GM19467 (cell line): ENCODE data around the gene SCYL2.
"Not testable (repeated sequence)": the region's sequence is repeated elsewhere in the genome, so short reads cannot be mapped to it uniquely, and the experiment has no call there.

Experiments used
- ATAC-seq: cut with Tn5 transposase; IDR thresholded peaks from one replicate; pipeline ENCODE4 v1.9.1; 2021; ENCODE audit warnings: mild to moderate bottlenecking, moderate library complexity; ENCODE audit not compliant: unreplicated experiment

The SCYL2 gene

GRCh38 chr12:100266835-100267602 is at the start of gene SCYL2, which contains the start of gene DEPDC4:
TSS of gene SCYL2 (plus strand) at chr12:100267177. CDS start at chr12:100282971, 15,794 bp downstream.
TSS of gene DEPDC4 (minus strand) at chr12:100267079. CDS start at chr12:100267076, 3 bp downstream.
- peak; percentile 92 for ATAC-seq

- no peak for ATAC-seq
Observed at GRCh38 chr12:100219328-100220109, 47.5 kb upstream of the SCYL2 start.

- ATAC-seq: no peak
Observed at GRCh38 chr12:100221523-100221922, 45.5 kb upstream of the SCYL2 start.

GRCh38 chr12:100222173-100222572 is 44.8 kb upstream of the SCYL2 start:
- not testable (repeated sequence) for ATAC-seq

- no peak for ATAC-seq
Observed at GRCh38 chr12:100225491-100225890, 41.5 kb upstream of the SCYL2 start.

- ATAC-seq: no peak
Observed at GRCh38 chr12:100229036-100229635, 37.8 kb upstream of the SCYL2 start.

- ATAC-seq: no peak
Observed at GRCh38 chr12:100229876-100230275, 37.1 kb upstream of the SCYL2 start.

GRCh38 chr12:100231873-100232272 is 35.1 kb upstream of the SCYL2 start:
- not testable (repeated sequence) for ATAC-seq

- no peak for ATAC-seq
Observed at GRCh38 chr12:100234166-100234565, 32.8 kb upstream of the SCYL2 start.

- no peak for ATAC-seq
Observed at GRCh38 chr12:100234591-100235304, 32.2 kb upstream of the SCYL2 start.

- ATAC-seq: no peak
Observed at GRCh38 chr12:100238801-100239200, 28.2 kb upstream of the SCYL2 start.

- ATAC-seq: no peak
Observed at GRCh38 chr12:100239589-100239988, 27.4 kb upstream of the SCYL2 start.

- no peak for ATAC-seq
Observed at GRCh38 chr12:100243137-100243536, 23.8 kb upstream of the SCYL2 start.

- ATAC-seq: no peak
Observed at GRCh38 chr12:100247765-100248164, 19.2 kb upstream of the SCYL2 start.

- no peak for ATAC-seq
Observed at GRCh38 chr12:100248886-100249285, 18.1 kb upstream of the SCYL2 start.

- no peak for ATAC-seq
Observed at GRCh38 chr12:100249941-100250340, 17.0 kb upstream of the SCYL2 start.

- ATAC-seq: no peak
Observed at GRCh38 chr12:100251917-100252316, 15.1 kb upstream of the SCYL2 start.

- no peak for ATAC-seq
Observed at GRCh38 chr12:100253437-100253836, 13.5 kb upstream of the SCYL2 start.

GRCh38 chr12:100254876-100255275 is 12.1 kb upstream of the SCYL2 start:
- ATAC-seq: no peak

GRCh38 chr12:100258127-100258526 is 8.8 kb upstream of the SCYL2 start:
- ATAC-seq: no peak

- no peak for ATAC-seq
Observed at GRCh38 chr12:100263131-100263530, 3.8 kb upstream of the SCYL2 start.
